WERI-Rb-1 (cell line): ENCODE measurements around the gene CBLN3.

ENCODE experiments used
- DNase-seq: peaks from one replicate; pipeline ENCODE4 v3.0.0-alpha.2; 2020
- H3K27ac ChIP-seq: fragments of 250-450 bp; sonication (Bioruptor Pico); 2 replicates; pipeline ENCODE4 v1.5.1; 2020; ENCODE audit warnings: mild to moderate bottlenecking, moderate library complexity
- H3K27me3 ChIP-seq: fragments of 250-450 bp; sonication (Bioruptor Pico); 2 replicates; pipeline ENCODE4 v1.5.1; 2021; ENCODE audit warnings: mild to moderate bottlenecking, low read depth, moderate library complexity; ENCODE audit not compliant: insufficient read depth, severe bottlenecking
- H3K36me3 ChIP-seq: fragments of 250-450 bp; sonication (Bioruptor Pico); 2 replicates; pipeline ENCODE4 v1.5.1; 2020; ENCODE audit warnings: mild to moderate bottlenecking, moderate library complexity
- H3K4me3 ChIP-seq: 2 replicates; pipeline ENCODE4 v1.5.1; 2011; ENCODE audit warnings: low read depth, mild to moderate bottlenecking, control low read depth, low read length
- H3K9me3 ChIP-seq: fragments of 250-450 bp; sonication (Bioruptor Pico); 2 replicates; pipeline ENCODE4 v1.5.1; 2021; ENCODE audit warnings: mild to moderate bottlenecking, moderate library complexity; ENCODE audit not compliant: severe bottlenecking
- TF ChIP-seq, protein P1 (sequence below): IDR thresholded peaks from 2 replicates; pipeline ENCODE4 v1.5.1; 2011; ENCODE audit warnings: low read depth, mild to moderate bottlenecking, control low read depth, inconsistent platforms, low read length

Gene CBLN3

DNA sequence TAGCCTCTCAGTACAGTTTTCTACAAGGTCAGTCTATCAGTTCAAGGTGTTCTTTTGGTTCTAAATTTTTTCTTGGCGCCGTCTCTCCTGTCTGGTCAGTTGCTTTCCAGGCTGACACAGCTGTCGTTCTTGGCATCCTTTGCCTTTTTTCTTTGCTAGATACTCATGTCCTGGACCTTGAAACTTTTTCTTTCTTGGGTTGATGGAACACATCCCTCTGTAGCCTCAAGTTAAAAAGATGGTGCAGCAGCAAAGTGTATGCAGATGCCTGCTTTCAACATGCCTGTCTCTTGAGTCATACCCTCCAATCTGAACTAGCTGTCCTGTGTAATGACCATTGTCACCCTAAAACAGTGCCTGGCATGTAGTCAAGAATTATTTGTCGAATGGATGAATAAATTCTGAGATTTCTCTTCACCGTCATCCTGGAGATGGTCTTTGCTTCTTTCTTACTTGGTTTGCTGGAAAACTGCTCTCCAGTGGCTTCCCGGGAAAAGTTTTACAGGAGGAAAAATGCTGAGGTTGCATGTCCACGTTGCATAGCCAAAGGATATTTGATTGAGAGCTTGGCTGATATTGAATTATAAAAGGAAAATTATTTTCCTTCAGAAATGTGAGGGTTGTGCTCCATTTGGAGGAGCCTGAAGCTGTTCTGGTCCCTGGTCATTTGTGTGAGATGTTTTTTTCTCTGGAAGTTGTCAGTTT is 26.0 kb downstream of the CBLN3 start:
- H3K27me3 ChIP-seq: no peaks in the 10 kb centered on the region
- no peaks in the 10 kb centered on the region for H3K9me3 ChIP-seq
- H3K27ac ChIP-seq: no peak overlapping the region
- H3K4me3 ChIP-seq: no peak overlapping the region
- TF ChIP-seq, protein P1, sequence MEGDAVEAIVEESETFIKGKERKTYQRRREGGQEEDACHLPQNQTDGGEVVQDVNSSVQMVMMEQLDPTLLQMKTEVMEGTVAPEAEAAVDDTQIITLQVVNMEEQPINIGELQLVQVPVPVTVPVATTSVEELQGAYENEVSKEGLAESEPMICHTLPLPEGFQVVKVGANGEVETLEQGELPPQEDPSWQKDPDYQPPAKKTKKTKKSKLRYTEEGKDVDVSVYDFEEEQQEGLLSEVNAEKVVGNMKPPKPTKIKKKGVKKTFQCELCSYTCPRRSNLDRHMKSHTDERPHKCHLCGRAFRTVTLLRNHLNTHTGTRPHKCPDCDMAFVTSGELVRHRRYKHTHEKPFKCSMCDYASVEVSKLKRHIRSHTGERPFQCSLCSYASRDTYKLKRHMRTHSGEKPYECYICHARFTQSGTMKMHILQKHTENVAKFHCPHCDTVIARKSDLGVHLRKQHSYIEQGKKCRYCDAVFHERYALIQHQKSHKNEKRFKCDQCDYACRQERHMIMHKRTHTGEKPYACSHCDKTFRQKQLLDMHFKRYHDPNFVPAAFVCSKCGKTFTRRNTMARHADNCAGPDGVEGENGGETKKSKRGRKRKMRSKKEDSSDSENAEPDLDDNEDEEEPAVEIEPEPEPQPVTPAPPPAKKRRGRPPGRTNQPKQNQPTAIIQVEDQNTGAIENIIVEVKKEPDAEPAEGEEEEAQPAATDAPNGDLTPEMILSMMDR: no peak
- DNase-seq: no peak
- peaks cover 9% of the 10 kb centered on the region for H3K36me3 ChIP-seq

DNA sequence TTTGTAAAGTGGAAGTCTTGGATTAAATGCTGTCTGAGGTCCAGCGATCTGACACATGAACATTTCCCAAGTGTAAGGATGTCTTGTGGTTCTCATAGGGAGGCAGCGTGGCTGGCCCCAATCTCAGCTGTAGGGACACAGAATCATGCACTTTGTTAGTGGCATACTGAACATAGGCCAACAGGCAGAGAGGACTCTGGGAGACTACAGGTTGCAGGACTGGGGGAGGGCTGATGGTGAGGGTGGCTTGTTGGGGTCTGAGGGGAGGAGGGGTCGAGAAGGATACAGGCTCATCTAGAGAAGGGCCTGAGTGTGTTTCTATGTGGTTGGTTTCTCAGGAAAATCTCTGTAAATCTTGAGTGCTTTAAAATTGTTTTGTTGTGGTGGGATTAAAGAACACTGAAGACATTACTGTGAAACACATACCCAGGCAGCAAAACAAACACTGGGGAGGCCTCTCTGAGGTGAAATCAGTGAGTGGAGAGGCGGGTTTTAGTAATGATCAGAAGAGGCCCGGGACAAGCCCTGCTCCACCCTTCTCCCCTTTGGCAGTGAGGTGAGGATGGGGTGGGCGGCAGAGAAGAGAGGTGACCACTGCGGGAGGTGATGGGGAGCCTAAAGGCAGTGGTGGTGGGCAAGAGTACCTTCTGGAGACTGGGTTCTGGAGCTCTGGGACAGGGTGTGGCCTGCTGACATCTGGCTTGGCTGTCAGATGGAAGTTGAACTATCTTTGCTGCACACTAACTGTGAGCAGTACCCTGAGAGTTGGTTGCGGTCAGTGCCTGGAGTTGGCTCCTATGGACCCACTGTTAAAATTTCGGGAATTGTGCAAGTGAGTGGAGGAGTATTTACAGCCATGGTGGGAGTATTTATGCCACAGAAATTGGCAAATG is 27.4 kb downstream of the CBLN3 start:
- TF ChIP-seq, protein P1: no peak
- no peak for DNase-seq
- Histone ChIP-seq H3K27ac (no peak overlapping the region), H3K36me3 (peaks cover 8% of the 10 kb centered on the region), H3K9me3 (no peaks in the 10 kb centered on the region), H3K4me3 (no peak overlapping the region), H3K27me3 (no peaks in the 10 kb centered on the region)

DNA sequence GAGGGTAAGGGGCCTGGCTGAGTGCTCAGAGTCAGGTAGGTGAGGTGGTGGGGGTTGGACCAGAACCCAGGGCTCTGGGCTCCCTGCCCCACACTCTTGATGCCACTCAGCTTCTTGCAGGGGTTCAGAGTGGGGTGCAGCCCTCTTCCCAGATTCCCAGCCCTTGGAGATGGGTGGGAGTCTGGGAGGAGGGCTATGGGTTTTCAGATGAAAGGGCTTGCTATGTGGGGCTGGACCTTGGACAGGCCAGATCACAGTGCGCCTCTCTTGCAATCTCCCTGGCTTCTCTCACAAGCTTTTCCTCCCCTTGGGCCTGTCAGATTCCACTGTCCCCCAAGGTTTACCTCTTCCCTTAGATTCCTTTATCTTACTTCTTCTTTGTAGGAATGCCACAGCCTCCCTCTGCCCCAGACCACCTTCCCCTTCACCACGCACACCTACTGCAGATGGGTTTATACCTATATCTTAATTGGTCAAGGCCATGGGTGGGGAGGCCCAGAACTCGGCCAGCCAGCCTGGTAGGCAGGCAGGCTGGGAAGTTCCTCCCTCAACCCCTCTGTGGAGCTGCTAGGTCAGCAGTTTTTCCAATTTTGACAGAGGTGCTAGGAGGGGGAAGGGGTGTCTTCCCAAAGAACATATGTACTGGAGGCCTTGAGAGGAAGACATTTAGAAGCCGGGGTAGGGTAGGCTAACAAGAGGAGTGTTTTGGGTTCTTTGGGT is 29.3 kb downstream of the CBLN3 start:
- Histone ChIP-seq H3K27me3 (no peaks in the 10 kb centered on the region), H3K9me3 (no peaks in the 10 kb centered on the region), H3K36me3 (peaks cover under 1% of the 10 kb centered on the region), H3K4me3 (peak overlapping the region; percentile 85), H3K27ac (no peak overlapping the region; the same call in 1 of the 2 replicates)
- DNase-seq: no peak
- TF ChIP-seq, protein P1: no peak

DNA sequence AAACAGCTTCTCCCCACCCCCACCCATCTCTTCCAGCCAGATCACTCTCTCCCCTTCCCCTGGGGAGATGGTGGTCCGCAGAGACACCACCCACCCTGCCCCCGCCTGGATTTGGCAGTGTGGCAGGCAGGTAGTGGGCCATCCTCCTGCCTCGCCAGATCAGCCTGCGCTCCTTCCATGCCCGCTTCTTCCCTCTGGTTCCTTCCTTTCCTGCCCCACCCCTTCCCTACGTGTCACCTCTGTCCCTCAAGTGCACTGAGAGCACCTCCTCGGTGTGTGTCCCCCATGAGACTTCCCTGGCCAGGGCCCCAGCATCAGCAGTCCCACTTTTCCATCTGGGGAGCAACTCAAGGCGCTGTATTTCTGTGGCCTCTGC is 30.0 kb downstream of the CBLN3 start:
- Histone ChIP-seq H3K27me3 (no peaks in the 10 kb centered on the region), H3K4me3 (peak overlapping the region; percentile 85), H3K9me3 (no peaks in the 10 kb centered on the region), H3K27ac (peak overlapping the region; percentile 71), H3K36me3 (no peaks in the 10 kb centered on the region; the same call in 1 of the 2 replicates)
- TF ChIP-seq, protein P1: no peak
- no peak for DNase-seq

DNA sequence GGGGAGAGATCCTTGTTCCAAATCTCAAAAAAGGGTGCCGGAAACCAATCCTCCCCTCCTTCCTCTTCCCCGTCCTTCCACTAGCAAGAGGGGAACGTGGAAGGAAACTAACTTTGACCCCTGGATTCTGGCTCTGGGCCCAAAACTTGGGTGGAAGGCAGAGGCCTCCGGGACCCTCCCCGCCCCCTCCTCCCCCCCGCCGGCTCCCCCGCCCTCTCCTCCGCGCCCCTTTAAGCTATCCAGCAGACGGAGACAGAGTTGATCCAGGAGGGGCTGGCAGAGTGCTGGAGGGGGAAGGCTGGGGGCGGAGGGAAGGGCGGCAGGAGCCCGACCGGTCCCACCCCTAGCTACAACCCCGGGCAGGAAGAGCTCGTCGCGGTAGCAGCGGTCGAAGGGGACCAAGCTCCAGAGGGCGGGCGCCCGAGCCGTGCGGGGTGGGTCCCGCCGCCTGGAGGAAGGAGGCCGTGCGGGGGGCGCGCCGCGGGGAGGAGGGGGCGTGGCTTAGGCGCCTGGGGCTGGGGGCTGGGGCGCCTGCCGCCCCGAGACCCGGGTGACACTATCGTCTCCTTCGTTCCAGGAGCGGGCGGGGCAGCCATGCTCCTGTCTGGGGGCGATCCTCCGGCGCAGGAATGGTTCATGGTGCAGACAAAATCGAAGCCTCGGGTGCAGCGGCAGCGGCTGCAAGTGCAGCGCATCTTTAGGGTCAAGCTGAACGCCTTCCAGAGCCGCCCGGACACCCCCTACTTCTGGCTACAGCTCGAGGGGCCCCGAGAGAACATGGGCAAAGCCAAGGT is 30.6 kb downstream of the CBLN3 start, which contains the start of gene NYNRIN:
NYNRIN (plus strand) TSS at position 351 of the 794 bp plus-strand sequence; CDS start at position 595, 244 bp downstream.
- no peaks in the 10 kb centered on the region for H3K36me3 ChIP-seq
- no peaks in the 10 kb centered on the region for H3K9me3 ChIP-seq
- TF ChIP-seq, protein P1: no peak
- H3K4me3 ChIP-seq: peak within 1 kb of the TSS; percentile 85
- H3K27ac ChIP-seq: peak within 1 kb of the TSS; percentile 71
- no peaks in the 10 kb centered on the region for H3K27me3 ChIP-seq
- DNase-seq: peak; percentile 68
